ENCODE results near the gene ZNF124. TPM values are rescaled to one million over a fixed set of nuclear protein-coding genes. Genes with fewer than 3 reads are reported as not detected.
"Not testable (repeated sequence)": the region's sequence is repeated elsewhere in the genome, so short reads cannot be mapped to it uniquely, and the experiment has no call there.

ZNF124 gene
- total RNA-seq, 1 experiment from 2014 or later = 16.1 TPM

DNA sequence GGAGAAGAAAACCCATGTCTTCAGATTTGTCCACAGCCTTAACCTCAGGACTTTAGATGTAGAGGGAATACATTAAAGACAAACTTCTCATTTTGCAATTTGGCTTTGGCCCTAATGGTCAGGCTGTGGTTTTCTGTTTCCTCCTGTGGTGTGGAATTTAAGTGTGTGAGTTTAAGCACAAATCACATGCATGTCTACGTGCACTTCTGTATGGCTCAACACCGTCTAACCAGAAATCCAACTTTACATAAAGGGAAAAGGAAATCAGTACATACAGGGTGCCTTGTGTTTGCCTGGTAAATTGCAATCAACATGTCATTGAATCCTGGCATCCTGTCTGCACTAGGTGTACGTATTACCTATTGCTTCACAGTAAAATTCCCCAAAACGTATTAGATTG is 1.2 kb upstream of the ZNF124 start:
- DNase-seq (ENCODE audit: low read depth) = no peak

DNA sequence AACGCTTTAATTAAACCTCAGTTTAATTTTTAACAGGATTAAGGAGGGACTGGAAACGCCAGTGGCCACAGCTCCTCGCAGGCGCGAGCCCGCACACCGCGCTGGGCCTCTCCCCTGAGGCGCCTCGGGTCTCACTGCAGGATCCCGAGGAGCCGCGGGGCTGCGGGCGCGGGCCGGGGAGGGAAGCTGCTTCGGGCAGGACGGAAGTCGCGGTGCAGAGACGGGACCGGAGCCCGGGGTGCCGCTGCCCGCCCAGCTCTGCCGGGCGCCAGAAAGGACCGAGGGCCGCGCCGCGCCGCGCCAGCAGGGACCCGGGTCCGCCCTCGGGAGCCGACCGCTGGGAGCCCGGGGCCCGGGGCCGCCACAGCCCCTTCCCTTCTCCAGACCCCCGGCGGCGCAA is 377 bp downstream of the ZNF124 start:
- DNase-seq (ENCODE audit: low read depth) = not testable (repeated sequence)

DNA sequence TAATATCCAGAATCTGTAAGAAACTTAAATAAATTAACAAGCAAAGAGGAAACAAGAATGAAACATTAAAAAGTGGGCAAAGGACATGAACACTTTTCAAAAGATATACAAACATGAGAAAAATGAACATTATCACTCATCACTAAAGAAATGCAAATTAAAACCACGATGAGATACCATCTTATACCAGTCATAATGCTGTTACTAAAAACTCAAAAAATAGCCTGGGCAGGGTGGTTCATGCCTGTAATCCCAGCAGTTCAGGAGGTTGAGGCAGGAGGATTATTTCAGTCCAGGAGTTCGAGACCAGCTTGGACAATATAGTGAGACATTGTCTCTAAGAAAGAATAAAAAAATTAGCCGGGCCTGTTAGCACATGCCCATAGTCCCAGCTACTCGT is 6.1 kb downstream of the ZNF124 start:
- no peak for DNase-seq (ENCODE audit: low read depth)

DNA sequence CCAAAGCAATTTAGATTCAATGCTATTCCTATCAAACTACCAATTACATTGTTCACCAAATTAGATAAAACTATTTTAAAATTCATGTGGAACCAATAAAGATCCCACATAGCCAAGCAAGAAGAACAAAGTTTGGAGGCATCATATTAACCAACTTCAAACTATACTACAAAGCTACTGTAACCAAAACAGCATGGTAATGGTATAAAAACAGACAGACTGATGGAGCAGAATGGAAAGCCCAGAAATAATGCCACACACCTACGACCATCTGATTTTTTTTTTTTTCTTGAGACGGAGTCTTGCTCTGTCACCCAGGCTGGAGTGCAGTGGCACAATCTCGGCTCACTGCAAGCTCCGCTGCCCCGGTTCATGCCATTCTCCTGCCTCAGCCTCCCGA is 7.1 kb downstream of the ZNF124 start:
- no peak for DNase-seq (ENCODE audit: low read depth)

DNA sequence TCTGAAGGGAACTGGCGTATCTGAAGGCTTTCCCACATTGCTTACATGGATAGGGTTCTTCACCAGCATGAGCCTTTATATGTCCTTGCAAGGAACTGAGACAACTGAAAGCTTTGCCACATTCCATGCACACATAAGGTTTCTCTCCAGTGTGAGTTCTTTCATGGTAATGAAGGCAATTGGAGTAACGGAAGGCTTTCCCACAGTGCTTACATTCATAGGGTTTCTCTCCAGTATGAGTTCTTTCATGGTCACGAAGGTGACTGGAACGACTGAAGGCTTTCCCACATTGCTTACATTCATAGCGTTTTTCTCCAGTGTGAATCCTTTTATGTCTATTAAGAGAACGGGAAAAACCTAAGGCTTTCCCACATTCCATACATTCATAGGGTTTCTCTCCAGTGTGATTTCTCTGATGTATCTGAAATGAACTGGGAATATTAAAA is 15.0 kb downstream of the ZNF124 start:
- DNase-seq (ENCODE audit: low read depth) = peak; percentile 5

DNA sequence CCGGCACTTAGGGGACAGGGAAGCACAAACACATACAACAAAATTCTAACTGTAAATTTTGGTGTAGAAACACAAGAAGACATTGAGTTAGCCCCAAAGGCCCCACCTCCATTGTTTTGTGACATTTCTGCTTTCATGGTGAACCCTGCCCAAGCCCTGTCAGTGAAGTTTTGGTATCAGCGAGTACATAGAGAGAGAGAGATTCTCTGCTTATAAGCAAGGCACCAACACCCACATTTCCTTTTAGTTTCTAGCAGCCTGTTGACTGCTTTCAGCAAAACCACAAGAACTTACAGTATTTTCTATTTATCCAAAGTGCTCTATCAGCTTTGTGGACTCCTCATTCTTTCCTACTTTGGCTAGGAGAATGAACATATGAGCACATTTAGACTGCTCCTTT is 24.0 kb downstream of the ZNF124 start:
- no peak for DNase-seq (ENCODE audit: low read depth)

DNA sequence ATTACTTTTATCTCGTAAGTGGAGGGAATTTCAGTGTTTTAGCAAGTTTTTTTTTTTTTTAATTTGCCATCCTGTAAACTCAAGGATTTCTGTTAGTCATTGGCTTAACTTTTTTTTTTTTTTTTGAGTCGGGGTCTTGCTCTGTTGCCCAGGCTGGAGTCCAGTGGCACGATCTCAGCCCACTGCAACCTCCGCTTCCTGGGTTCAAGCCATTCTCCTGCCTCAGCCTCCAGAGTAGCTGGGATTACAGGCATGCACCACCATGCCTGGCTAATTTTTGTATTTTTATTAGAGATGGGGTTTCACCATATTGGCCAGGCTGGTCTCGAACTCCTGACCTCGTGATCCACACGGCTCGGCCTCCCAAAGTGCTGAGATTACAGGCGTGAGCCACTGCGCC is 24.7 kb downstream of the ZNF124 start:
- not testable (repeated sequence) for DNase-seq (ENCODE audit: low read depth)

DNA sequence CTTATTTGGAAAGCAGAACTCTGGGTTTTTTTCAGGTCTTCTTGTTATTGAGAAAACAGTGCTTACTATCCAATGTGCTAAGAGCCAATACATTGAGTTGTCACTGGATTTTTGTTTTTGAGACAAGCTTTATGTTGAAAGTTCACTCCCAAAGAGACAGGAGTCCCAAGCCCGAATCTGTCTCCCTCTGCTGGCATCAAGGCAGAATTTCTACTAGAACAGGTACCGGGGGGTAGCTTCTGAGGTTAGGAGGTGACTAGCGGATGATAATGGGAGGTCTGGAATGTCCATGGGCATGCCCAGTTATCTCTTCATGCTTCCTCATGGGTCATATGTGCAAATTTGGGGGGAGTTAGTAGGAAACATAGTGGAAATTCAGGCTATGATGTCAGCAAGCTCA is 25.1 kb downstream of the ZNF124 start:
- DNase-seq (ENCODE audit: low read depth) = no peak

DNA sequence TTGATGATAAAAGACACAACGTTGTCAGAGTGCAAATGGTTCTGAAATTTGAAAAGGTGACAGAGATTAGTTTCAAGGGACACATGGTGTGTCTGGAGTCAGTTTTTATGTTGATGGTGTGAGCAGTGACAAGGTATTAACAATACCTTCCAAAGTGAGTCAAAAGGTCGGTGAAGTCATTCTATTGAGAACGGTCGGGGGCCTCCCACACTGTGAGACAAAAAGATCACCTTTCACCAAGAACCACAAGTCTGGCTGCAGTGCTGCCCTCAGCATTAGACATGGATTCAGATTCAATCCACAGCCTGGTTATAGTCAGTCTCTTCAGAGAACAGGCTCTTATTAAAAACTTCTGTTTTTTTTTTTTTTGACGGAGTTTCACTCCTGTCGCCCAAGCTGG is 26.5 kb downstream of the ZNF124 start:
- no peak for DNase-seq (ENCODE audit: low read depth)

DNA sequence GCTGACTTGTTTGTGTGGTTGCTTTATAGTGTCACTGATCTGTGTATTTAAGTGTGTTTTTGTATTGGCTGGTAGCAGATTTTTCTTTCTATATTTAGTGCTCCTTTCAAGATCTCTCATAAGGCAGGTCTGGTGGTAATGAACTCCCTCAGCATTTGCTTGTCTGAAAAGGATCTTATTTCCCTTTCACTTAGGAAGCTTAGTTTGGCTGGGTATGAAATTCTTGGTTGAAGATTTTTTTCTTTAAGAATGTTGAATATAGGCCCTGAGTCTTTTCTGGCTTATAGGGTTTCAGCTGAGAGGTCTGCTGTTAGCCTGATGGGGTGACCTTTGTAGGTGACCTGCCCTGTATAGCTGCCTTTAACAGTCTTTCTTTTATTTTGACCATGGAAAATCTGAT is 32.3 kb downstream of the ZNF124 start:
- DNase-seq (ENCODE audit: low read depth) = not testable (repeated sequence)

DNA sequence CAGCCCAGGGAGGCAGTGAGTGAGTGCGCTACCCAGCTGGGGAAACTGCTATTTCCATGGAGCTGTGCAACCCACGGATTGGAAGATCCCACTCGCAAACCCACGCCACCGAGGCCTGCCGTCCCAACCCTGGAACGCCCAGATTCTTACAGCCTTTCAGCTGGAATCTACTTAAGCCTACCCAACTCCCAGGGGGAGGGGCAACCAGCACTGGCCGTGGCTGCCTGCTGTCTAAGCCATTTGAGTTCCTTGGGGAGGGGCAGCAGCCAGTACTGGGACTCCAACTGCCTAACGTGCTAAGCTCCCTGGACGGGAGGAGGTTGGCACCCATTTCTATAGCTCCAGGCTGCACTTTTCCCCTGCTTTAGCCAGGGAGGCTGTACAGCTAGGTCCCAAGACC is 40.6 kb downstream of the ZNF124 start:
- no peak for DNase-seq (ENCODE audit: low read depth)

DNA sequence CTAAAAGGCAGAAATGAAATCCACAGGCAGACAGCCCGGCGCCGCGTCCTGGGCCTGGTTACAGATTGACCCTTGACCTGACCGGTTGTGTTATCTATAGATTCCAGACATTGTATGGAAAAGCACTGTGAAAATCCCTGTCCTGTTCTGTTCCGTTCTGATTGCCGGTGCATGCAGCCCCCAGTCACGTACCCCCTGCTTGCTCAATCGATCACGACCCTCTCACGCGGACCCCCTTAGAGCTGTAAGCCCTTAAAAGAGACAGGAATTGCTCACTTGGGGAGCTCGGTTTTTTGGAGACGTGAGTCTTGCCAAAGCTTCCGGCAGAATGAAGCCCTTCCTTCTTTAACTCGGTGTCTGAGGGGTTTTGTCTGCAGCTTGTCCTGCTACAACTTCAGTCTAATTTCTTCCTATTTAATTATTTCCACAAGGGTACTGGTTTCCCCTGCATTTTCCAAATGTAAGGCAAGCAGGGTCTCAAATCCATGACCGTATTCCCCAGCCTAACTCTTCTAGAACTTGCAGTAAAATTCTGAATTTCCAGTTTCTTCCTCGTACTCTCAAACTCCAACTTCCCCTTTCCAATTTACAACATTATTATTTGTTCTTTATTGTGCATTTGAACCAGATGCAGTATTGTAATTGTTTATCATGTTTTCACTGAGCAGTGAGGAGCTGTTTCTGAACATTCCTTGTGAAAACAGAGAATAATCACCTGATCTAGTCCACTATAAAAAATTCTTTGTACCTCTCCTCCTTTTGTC is 44.1 kb downstream of the ZNF124 start:
- not testable (repeated sequence) for DNase-seq (ENCODE audit: low read depth)

DNA sequence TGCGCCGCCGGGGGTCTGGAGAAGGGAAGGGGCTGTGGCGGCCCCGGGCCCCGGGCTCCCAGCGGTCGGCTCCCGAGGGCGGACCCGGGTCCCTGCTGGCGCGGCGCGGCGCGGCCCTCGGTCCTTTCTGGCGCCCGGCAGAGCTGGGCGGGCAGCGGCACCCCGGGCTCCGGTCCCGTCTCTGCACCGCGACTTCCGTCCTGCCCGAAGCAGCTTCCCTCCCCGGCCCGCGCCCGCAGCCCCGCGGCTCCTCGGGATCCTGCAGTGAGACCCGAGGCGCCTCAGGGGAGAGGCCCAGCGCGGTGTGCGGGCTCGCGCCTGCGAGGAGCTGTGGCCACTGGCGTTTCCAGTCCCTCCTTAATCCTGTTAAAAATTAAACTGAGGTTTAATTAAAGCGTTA is 45.2 kb downstream of the ZNF124 start:
- not testable (repeated sequence) for DNase-seq (ENCODE audit: low read depth)

DNA sequence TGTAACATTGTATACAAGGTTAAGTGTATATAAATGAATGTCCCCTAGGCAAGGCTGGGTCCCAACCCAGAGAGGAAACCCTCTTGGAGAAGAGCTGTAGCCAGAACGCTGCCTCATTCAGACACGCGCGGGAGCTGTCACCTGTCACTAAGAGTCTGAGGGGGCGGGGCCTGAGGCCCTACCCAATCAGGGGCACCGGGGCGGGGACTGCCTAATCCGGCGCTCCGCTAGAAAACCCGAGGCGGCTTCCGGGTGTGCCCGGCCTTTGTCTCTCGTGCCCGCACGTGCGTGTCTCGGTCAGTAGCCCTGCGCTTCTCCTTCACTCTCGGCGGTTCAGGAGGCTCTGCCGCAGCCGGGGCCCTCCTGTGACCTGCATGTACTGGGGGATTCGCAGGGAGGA is 45.7 kb downstream of the ZNF124 start:
- DNase-seq (ENCODE audit: low read depth) = not testable (repeated sequence)

DNA sequence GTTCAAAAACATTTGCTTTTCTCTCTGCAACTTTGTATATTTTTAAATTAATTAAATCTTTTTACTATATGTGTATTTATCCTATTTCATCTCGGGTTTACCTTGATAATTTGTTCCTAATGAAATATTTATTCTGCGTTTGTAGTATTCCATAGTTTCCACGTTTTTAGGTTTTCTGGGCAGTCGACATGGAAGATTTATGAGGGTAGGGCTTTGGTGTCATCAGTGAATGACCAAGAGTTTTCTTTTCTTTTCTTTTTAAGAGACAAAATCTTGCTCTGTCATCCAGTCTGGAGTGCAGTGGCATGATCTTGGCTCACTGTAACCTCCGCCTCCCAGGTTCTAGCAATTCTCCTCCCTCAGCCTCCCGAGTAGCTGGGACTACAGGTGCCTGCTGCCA is 50.4 kb downstream of the ZNF124 start:
- DNase-seq (ENCODE audit: low read depth) = no peak

DNA sequence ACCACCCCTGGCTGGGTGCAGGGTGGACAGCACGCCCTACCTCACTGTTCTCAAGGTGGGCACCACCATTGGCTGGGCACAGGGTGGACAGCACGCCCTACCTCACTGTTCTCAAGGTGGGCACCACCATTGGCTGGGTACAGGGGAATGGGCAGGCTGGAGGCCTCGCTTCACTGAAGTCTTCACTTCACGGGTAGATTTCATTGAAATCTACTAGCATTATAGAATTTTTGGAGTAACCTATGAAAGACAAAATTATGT is 51.5 kb downstream of the ZNF124 start:
- DNase-seq (ENCODE audit: low read depth) = not testable (repeated sequence)

DNA sequence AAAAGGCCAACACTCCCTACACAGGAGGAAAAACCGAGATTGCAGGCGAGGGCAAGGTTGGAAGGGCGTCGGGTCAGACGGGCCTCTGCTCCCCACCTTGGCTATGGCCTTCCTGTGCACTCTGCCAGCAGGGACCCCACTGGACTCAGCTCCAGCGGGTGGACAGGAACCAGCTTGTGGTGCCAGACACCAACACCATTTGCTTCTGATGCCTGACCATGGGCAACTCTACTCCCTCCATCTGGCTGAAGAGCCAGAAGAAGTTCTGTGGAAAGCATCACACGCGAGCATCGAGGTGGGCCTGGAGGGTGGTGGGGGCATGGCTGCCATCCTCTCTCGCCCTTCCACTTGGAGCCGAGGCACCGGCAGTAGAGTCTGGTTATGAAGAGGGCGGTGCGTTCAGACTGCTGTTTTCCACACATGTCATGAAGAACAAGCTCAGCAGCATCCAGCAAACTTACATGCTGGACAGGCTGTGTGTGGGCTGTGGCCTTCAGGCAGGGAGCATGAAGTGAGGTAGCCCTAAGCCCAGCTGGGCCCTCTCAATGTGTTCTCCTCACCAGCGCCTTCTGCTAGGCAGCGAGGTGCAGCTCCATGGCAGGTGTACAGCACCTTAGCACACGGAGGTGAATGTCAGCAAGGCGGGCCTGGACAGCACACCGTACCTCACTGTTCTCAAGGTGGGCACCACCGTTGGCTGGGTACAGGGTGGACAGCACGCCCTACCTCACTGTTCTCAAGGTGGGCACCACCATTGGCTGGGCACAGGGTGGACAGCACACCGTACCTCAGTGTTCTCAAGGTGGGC is 52.0 kb downstream of the ZNF124 start:
- no peak for DNase-seq (ENCODE audit: low read depth)

DNA sequence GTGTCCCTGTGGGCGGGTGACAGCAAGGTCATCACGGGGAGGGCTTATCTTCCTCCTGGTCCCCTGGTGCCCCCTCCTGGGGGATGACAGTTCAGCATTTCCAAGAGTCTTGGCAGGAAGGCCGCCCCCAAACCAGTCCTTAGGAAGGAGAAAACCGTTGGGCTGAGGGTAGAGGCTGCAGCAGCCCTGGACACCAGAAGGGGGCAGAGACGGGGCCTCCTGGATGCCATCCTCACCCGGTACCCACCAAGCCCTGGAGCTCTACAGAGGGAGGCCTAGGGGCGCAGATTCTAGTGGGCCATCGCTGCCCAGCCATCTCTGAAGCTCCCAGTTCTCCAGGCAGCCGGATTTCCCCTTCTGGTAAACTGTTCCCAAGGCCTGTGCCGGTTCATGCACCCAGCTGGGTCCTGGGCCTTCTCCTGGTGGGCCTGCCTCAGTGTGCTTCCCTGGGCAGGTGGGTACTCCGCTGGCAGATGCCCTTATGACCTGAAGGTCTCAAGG is 52.8 kb downstream of the ZNF124 start:
- peak; percentile 42 for DNase-seq (ENCODE audit: low read depth)

DNA sequence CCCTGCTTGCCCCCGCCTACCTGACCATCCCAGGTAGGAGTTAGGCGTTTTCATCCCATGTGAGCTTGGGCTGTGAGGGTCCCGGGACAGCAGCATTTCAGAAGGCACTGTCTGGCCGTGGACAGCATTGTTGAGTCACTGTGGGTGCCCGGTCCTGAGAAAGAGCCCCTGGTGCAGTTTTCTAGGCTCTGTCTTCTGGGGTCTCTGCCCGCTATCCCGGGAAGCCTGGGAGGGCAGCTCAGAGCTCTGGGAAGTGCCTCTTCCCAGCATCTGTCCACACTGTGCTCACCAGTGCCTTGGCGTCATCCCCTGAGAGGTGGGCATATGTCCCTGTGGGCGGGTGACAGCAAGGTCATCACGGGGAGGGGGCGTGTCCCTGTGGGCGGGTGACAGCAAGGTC is 56.3 kb downstream of the ZNF124 start:
- DNase-seq (ENCODE audit: low read depth) = no peak

DNA sequence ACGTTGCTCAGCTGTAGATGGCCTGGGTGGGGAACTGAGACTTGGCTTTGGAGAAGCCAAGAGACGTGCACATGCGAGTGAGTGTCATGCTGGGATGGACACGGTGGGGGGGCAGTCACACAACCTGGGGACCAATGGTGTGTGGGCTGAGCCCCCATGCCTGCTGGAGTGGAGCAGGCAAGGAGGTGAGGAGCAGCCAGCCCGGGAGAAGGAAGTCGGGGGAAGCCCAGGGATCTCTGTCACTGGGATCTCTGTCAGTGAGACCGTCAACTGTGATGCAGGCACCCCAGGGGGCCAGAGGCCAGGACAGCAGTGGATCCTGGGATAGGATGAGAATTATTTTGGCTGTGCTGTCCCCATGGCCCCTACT is 56.7 kb downstream of the ZNF124 start:
- no peak for DNase-seq (ENCODE audit: low read depth)

DNA sequence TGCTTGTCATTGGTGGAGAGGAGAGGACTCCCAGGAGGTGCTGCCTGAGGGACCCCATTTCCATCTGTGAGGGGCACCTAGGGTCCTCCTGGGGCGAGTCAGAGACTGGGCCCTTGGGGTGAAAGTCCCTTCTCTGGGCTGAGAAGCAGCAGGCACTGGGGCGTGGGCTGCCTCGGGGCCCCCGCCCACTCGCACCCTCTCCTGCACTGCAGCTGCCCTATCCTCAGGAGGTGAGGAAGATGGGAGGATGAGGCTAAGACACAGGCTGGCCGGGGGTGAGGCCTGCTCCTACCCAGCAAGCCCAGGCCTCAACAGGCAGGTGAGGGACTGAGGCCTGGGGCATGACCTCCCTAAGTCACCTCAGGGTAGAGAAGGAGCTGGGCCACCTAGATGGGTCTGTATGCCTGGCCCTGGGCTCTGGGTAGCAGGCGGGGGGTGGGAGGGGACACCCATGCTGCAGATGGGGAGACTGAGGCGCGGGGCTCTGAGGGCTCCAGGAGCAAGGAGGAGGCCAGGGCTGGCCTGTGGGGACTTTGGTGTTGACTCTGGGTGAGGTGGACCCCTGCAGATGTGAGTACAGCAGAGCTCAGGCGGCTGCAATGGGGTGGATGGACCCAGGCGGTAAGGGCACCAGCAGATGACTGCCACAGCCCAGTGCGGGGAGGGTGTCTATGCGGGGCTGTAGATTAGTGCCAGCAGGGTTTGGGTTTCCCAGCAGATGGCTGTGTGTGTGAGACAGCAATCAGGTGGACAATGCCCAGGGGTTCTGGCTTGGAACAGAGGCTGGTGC is 57.3 kb downstream of the ZNF124 start:
- DNase-seq (ENCODE audit: low read depth) = no peak

DNA sequence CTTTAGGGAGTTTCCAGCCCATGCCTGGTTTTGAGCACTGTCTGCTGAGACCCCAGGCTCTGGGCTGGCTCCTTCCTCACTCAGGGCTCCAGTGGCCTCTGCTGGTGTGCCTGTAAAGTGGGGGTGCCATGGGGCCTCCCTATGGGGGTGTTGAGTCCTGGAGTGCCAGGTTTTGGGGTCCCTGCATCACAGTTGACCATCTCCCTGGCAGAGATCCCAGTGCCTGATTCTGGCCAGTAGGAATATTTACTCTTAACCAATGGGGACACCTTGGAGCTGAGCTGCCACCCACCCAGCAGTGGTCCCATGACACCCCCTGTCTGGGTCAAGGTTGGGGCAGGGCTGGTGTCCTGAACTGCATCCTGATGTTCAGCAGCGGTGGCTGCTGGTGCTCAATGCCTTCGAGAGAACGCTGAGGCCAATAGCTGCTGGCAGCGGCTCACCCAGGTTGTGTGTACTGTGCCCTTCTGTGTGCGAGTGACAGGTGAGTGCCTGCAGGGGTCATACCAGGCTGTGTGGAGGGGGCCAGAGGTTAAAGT is 58.0 kb downstream of the ZNF124 start:
- no peak for DNase-seq (ENCODE audit: low read depth)

Data from RPMI7951 (cell line).